Measurements from ENCODE around the gene NR0B2. TPM values are rescaled to one million over a fixed set of nuclear protein-coding genes. Genes with fewer than 3 reads are reported as not detected.

Gene NR0B2
- total RNA-seq: not detected in 2 replicates

GRCh38 chr1:26913754-26914619 lies at the start of gene NR0B2:
NR0B2 (minus strand) TSS chr1:26913975; CDS start chr1:26913940, 35 bp downstream.

GRCh38 chr1:26959722-26960624 lies 46.2 kb upstream of the NR0B2 start, which contains the start of gene KDF1:
KDF1 (minus strand) TSS chr1:26960468; CDS start chr1:26952380, 8,088 bp downstream.

GRCh38 chr1:26921540-26922430 lies 8.0 kb upstream of the NR0B2 start, which contains the start of gene NUDC:
NUDC (plus strand) TSS chr1:26921743; CDS start chr1:26921849, 106 bp downstream.

GRCh38 chr1:26900001-26900814 lies 13.6 kb downstream of the NR0B2 start, which contains the start of gene GPATCH3:
GPATCH3 (minus strand) TSS chr1:26900467; CDS start chr1:26900442, 25 bp downstream.

GRCh38 chr1:26889551-26890466 lies 24.0 kb downstream of the NR0B2 start, which contains the start of gene GPN2:
GPN2 (minus strand) TSS chr1:26890283; CDS start chr1:26890096, 187 bp downstream.

GRCh38 chr1:26862781-26863684 lies 50.7 kb downstream of the NR0B2 start, which contains the start of gene SFN:
SFN (plus strand) TSS chr1:26863149; CDS start chr1:26863213, 64 bp downstream.

Other genes with a start within 250 kb of the NR0B2 start
- gene ARID1A, start 218.0 kb downstream of the NR0B2 start, total RNA-seq: 12.5 and 49.2 TPM in 2 replicates
- gene PIGV, start 126.0 kb downstream of the NR0B2 start, total RNA-seq: 5.6 and 5.7 TPM in 2 replicates
- gene ZDHHC18, start 87.3 kb downstream of the NR0B2 start, total RNA-seq: 3.7 and 11.1 TPM in 2 replicates
- 0.16 and 0.25 TPM in 2 replicates for gene SFN, start 50.8 kb downstream of the NR0B2 start, total RNA-seq
- gene GPN2, start 23.7 kb downstream of the NR0B2 start, total RNA-seq: 6.6 and 12.5 TPM in 2 replicates
- 9.1 and 11.4 TPM in 2 replicates for gene GPATCH3, start 13.5 kb downstream of the NR0B2 start, total RNA-seq
- 20.9 and 32.0 TPM in 2 replicates for gene NUDC, start 7.8 kb upstream of the NR0B2 start, total RNA-seq
- gene KDF1, start 46.5 kb upstream of the NR0B2 start, total RNA-seq: not detected in 2 replicates
- gene TRNP1, start 79.7 kb upstream of the NR0B2 start, total RNA-seq: 5.2 and 5.8 TPM in 2 replicates
- gene TENT5B, start 98.9 kb upstream of the NR0B2 start, total RNA-seq: 0.25 and 0.81 TPM in 2 replicates
- 10.0 and 32.9 TPM in 2 replicates for gene SLC9A1, start 241.2 kb upstream of the NR0B2 start, total RNA-seq